Ramos (cell line): ENCODE measurements around the gene ALS2.
"Not testable (repeated sequence)": the region's sequence is repeated elsewhere in the genome, so short reads cannot be mapped to it uniquely, and the experiment has no call there.

ENCODE experiments used
- in situ Hi-C: fragments of 300-500 bp; cut with MboI; formaldehyde crosslinking; loops from one replicate; pipeline ENCODE4 v1.14.3; 2022; ENCODE audit warnings: low sequenced_read_pairs; ENCODE audit not compliant: unreplicated experiment

The ALS2 gene

DNA sequence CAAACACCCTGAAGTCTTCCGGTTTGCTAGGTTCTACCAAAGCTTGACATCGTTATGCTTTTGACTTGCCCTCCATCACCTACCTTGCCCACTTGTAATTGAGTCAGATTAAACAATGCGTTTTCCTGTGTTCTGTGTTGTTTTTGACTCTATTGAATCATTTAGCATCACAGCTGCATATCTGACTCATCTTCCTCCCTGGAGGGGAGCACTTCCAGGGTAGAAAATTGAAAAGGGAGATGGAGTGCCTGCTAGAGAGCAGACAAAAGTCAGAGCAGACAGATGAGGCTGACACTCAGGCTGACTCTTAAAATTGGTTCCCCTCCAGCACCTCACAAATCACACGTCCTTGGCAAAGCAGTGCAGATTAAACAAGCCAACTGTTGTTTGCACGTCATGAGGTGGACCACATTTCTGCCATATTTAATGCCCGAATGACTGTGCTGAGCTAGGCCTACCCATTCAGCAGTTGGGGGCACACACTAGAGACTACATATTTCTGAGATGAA lies 84.5 kb downstream of the ALS2 start:
- in situ Hi-C loops = no loop called here

- in situ Hi-C loops = no loop called here
Measured at GRCh38 chr2:201685156-201685555, 95.6 kb downstream of the ALS2 start.

DNA sequence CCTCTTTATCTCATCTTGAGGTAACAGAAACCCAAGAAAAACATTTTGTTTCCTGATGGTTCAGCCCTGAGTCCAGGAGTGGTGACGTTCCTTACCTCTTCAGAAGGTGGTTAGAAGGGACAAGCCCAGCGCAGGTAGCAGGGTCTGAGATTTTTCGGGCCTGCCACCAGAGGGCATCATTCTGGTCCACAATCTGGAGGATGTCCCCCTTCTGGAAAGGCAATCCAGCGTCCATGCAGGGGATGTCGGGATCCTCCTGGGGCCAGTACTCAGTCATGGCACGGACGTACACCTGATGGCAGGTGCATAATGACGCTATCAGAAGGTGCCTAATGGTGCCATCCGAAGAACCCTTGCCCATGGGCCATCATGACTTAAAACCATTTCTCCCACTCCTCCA lies 100.0 kb downstream of the ALS2 start:
- in situ Hi-C loops = no loop called here

- in situ Hi-C loops = no loop called here
Measured at GRCh38 chr2:201678401-201678800, 102.3 kb downstream of the ALS2 start.

GRCh38 chr2:201675454-201675853 lies 105.3 kb downstream of the ALS2 start:
- in situ Hi-C loops = no loop called here

DNA sequence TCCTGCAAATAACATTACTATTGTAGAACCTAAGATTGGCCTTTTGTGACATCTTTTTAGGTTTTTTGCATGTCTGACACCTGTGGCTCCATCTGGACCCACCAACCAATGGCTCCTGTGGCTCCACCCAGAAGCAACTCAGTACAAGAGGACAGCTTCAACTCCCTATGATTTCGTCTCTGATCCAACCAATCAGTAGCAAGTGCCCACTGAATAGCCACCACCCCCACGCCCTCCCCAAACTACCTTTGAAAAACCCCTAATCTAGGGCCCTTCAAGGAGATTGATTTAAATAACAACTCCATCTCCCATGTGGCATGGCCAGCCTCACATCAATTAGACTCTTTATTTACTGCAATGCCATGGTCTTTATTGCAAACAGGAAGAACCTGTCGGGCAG lies 105.9 kb downstream of the ALS2 start:
- in situ Hi-C loops = no loop called here

- in situ Hi-C loops = no loop called here
Measured at GRCh38 chr2:201674298-201674697, 106.4 kb downstream of the ALS2 start.

DNA sequence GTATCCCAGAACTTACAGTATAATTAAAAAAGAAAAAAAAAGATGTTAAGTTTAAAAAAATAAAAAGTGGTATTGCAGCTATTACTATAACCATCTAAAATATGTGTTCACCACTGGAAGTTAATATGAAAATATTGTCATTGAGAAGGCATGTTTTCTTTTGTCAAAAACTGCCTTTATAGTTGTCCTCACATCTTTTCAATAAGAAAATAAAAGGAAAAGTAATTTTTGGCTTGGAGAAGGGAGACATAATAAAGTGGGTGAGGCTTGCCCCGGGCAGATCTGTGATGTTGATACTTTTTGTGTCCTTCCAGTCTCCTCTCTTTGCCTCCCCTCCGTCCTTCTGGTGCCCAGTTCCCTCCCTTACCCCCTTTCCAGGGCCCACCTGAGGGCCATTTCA lies 107.2 kb downstream of the ALS2 start:
- in situ Hi-C loops = no loop called here

GRCh38 chr2:201671205-201671604 lies 109.5 kb downstream of the ALS2 start:
- in situ Hi-C loops = not testable (repeated sequence)

DNA sequence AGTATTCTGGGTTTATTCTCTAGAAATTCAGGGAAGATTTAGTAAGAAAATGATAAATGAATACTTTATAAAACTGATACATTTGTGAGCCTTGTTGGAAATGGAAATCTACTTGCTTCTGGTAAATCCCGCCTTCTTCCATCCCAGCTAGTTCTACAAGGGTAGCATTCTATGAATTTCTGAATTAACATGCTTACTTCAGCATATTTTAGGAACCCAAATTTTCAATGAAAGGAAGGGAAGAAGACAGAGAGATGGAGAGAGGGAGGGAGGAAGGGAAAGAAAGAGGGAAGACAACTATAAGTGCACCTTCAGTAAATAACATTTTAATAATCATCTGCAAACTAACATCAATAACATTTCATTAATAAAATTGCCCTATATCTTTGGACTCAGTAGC lies 110.9 kb downstream of the ALS2 start:
- in situ Hi-C loops = no loop called here

DNA sequence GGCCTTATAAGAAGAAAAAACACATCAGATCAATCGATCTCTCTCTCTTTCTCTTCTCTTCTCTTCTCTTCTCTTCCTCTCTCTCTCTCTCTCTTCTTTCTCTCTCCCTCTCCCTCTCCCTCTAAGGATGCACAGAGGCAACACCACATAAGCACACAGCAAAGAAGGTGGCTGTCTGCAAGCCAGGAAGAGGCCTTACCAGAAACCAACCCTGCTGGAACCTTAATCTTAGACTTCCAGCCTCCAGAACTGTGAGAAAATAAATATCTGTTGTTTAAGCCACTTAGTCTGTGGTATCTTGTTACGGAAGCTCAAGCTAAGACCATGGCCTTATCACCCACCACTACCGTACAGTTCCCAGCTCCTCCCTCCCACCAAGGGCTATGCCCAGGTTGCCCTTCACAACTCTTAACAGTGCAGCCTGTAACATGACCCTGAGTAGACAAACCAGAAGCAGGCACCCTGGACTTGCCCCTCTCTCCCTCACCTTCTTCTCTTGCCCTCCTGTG lies 112.3 kb downstream of the ALS2 start:
- in situ Hi-C loops = no loop called here

- in situ Hi-C loops = no loop called here
Measured at GRCh38 chr2:201664334-201664733, 116.4 kb downstream of the ALS2 start.

DNA sequence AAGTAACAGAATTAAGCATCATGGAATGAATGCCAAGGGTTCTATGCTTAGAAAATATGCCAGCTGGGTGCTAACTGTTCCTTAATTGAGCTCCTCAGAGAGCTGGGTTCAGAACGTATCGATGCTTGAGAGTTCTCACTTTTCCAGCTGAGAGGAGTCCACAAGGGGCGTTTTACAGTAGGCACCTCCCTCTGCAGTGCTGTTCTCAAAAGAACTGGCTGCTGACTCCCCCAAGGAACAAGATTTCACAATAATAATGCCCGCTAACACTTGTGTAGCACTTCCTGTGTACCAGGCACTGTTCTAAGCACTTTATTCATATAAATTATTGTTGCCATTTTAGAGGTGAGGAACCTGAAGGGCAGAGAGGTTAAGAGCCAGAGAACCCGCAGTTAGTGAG lies 119.4 kb downstream of the ALS2 start:
- in situ Hi-C loops = no loop called here

DNA sequence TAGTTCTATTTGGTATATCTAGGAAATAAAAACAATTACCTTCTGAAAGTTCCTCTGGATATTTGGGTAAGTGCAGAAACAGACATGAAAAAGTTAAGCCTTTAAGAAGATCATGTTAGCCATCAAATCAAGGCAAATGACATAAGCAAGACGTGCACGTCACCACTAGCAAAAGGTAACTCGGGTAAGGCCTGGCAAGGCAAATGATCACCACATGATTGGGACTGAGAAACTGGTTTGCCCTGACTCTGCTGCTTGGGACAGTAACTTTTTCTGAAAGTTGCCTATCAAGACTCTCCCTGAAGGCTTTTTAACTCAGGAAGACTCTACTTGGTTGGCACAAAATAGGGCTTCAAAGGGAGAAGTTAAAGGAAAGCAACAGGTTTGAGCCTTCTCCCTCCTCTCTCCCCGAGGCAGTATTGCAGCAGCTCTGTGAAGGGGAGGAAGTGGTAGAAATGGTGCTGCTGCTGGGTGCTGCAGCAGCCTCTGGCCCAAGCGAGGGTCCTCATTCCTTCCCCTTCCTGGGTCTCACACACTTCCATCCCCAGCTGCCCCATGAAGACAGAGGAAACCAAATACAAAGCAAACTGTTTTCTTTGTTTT lies 120.3 kb downstream of the ALS2 start:
- in situ Hi-C loops = no loop called here

- in situ Hi-C loops = no loop called here
Measured at GRCh38 chr2:201656740-201657139, 124.0 kb downstream of the ALS2 start.

DNA sequence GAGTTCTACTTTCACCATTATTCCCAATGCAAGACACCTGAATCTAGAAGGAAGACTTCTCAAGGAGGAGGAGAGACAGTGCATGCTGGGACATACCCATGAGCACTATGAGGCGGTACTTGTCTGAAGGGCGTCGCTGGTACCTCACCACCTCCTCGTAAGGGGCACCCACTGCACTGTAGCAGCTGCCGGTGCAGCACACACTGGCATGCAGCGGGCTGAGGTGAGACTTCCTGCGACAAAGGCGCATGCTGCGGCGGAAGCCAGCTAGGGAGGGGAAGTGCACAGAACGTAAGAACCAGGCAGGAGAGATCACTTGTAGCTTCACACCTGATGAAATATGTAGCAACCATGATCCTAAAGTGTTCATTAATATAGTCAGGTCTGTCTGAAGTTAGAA lies 124.6 kb downstream of the ALS2 start:
- in situ Hi-C loops = no loop called here

- in situ Hi-C loops = no loop called here
Measured at GRCh38 chr2:201654616-201655384, 125.9 kb downstream of the ALS2 start.

- in situ Hi-C loops = no loop called here
Measured at GRCh38 chr2:201653221-201653620, 127.5 kb downstream of the ALS2 start.
